Cerebellar cortex (tissue), 1 donor: ENCODE measurements around the gene AGAP1.
"Not testable (repeated sequence)": the region's sequence is repeated elsewhere in the genome, so short reads cannot be mapped to it uniquely, and the experiment has no call there.

Source experiments
- DNase-seq: peaks from one replicate; pipeline ENCODE4 v3.0.0-alpha.2; 2015; ENCODE audit warnings: low spot score

AGAP1 gene

DNA sequence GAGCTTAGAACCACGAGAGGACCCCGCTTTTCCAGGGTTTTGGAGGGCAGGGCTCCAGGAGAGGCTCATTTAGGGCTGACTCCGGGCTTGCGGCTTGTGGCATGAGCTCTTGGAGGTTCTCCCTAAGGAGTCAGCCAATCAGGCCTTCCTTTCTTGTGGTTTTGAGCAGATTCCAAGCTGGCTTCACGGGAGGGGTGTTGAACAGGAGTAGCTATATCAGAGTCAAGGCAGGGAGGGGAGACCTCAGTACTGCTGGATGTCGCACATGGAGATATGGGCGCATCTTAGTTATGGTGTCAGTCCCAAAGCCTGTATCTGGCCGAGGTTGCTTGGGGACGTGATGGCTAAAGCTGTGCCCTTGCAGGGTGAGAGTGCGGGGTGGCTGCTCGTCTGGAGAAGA, 98.6 kb downstream of the AGAP1 start:
- DNase-seq, result no peak

DNA sequence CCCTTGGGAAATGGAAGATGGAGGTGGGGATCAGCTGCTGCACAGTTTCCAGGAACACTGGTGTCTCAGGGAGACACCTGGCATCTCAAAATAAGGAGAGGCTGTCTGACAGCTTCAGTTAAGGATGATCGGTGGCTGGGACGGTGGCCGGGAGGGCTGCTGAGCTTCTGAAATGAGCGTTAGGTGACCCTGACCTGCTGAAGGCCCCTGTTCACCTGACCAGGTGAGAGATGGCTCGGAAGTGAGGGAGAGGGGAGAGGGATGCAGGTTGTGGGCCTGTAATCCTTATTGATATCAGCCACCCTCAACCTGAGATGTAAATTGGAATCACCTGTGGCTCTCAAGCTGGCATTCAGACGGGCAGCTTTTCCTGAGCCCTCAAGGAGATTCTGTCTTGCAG, 99.0 kb downstream of the AGAP1 start:
- DNase-seq, result no peak

DNA sequence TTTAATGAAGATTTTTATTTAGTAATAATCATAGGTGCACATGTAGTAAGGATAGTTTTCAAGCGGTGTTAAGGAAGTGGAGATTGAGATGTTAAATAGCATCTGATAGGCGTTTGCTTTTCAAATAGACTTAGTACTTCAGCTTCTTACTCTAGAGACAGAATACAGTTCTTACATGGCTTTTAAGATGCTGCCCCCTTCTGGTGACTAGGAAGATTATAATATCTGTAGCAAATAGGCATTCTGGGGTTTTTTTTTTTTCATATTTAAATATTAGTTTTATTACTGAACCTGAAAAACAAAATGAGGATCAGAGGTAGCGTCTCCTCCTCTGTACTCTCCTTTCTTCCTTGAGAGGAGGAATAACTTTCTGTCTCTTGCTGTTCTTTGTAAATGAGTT, 100.2 kb downstream of the AGAP1 start:
- DNase-seq, result peak; percentile 88

DNA sequence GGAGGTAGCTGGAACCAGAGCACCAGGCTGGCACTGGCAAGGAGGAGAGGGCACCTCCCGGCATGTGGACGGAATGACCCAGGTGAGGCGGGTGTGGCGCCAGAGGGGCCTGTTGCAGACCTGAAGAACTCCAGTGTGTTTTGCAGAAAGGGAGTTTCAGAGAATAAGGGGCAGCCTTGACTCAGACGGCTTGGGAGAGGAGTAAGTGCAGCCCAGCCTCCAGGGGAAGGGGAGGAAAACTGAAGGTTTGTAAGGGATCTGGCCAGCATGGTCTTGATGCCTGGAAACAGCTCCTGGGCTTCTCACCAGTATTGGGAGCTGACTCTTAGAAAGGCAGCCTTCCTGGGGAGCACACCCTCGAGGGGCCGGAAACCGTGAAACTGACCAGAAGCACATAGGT, 101.1 kb downstream of the AGAP1 start:
- no peak for DNase-seq

DNA sequence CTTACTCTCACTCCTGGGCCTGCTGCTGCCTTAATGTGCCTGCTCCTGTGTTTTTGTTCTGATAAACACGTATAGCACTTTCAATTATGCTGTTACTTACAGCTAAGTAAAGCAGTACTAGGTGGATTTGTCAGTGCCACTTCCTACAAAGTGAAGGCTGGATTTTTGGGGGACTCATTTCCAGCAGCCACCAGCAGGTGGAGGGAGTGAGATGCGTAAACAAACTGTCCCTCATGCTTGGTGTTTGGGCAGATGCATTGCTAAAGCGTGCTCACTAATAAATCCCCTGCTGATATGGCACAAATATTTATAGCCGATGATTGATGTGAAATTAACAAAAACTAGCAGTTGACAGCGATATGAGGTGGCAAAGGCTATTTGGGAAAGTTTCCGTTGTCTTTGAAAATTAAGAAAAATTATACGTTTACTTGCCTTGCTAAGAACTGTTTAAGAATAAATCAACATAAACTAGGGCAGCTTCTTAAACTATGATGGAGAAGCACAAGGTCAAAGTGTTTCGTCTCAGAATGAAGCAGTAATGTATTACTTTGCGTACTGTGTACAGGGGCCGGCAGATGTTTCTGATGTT, 101.7 kb downstream of the AGAP1 start:
- peak; percentile 84 for DNase-seq

DNA sequence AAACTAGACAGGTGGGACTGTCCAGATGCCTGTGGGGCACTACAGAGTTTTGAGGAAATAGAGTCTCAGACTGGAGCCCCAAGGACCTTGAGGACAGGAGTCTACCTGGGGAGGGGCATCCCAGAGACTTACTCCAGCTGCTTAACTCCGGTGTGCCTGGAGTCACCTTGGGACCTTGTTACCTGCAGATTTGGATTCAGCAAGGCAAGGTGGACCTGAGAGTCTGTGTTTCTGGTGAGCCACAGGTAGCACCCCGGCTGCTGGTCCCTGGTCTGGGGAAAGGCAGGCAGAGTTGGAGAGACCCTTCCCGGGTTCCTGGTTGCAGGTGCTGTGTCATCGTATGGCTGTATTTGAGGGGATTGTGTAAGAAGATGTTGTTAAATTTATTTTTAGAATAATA, 102.4 kb downstream of the AGAP1 start:
- DNase-seq, result no peak

DNA sequence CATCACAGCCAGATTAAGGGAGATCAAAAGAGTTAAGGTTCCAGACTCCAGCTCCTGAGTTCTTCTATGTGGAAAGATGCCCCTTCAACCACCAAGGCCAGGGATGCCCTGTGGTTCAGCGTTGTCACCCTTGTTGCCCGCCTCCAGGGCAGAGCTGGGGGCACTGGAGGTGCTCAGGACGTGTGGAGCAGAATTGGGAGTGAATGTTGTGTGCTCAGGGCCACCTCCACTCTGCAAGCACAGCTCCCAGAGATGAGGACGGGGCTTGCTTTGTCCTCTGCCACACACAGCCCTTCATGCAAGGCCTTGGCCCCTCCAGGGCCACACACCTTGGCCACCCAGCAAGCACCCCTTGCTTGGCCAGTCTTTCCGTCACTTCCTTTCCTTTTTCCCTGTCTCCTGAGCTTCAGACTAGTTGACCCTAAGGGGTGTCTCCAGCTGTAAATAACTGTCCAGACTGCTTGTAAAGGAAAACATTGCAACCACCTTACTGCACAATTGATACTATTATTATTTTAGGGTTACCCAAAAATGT, 103.3 kb downstream of the AGAP1 start:
- no peak for DNase-seq

DNA sequence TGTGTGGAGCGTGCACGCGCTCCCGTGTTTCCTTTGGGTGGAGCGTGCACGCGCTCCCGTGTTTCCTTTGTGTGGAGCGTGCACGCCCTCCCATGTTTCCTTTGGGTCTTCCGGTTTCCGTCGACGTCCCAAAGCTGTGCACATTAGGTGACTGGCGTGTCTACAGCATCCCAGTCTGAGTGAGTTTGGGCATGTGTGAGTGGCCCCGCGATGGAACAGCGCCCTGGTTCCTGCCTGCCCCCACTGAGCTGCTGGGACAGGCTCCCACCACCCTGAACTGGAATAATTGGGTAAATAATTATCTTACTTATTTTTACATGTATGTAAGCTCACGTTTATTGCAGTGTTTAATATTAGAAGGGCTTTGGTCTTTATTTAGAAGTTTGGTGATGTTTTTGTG, 104.2 kb downstream of the AGAP1 start:
- DNase-seq, result no peak

DNA sequence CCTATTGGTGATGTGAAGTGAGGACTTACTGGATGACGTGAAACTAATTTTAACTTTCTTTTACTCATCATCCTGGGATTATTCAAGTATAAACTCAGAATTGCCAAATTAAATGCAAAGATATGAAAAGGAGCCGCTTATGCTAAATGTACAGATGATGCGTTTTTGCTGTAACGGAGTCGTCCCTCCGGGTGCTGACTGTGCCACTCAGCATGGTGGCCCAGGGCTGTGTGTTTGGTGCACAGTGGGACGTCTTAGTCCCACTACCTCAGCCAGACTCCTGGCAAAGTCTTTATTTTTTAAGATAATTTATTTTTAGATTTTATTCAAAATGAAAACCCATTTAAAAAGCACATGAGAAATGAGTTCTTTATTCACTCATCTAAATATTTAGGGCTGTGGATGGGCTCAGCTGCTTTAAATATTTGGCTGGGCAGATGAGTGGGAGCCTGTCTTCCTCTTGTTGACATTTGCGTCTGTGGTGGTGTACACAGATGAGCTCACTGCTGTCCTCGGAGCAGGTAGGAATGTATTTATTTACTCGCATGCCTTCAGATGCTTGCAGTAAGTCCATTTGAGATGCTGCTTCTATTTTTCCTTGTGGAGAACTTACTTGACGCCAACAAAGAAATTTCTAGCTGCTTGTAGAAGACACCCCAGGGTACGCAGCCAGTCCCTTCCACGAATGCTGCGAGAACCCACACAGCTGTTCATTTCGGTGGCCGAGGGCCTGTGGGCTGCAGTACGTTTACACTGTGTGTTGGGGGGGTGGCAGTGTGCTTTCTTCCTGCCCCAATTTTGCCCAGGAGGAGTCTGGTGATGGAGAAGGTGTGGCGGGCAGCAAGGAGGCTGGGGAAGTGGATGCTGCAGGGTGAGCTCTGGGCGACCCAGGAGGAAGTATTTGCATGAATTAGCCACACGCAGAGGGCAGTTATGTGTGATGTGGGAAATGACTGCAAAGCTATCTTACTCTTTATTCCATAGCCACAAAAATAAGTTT, 105.0 kb downstream of the AGAP1 start:
- no peak for DNase-seq

DNA sequence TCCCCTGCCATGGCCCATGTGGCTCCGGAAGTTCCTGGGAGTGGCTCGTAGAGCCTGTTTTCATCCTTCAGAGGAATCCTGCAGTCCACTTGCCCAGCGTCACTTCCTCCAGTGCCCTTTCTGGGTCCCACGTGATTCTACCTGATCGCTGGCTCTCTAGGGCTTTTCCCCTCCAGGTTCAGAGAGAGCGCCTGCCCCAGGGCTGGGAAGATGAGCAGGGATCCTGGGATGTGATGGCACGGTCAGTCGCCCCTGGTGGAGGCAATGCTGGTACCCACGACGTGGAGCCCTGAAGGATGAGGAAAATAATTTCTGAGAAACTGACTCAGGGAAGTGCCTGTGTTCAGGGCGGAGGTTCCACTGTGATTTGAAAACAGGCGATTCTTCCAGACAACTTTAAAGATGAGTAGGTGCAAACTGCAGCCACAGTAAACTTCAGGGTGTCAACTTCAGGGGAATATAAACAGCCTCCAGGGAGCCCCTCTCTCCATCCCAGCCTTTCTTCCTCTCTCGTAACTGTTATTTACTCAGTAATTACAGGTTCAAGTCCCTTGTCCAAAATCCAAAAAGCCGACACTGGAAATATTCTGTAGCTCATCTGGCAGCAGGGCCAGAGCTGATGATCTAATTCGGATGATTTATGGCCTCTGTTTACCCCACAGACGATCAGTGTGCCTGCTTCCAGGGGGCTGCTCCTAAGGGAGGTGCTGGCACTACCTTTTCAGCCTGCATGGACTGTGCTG, 105.9 kb downstream of the AGAP1 start:
- DNase-seq, result no peak

DNA sequence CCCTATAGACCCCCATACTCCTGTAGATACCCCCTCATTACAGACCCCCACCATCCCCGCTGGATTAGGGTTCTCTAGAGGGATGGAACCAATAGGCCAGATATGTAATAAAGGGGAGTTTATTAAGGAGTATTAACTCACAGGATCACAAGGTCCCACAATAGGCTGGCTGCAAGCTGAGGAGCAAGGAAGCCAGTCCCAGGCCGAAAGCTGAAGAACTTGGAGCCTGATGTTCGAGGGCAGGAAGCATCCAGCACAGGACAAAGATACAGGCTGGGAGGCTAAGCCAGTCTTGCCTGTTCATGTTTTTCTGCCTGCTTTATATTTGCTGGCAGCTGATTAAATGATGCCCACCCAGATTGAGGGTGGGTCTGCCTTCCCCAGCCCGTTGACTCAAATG, 106.6 kb downstream of the AGAP1 start:
- no peak for DNase-seq

DNA sequence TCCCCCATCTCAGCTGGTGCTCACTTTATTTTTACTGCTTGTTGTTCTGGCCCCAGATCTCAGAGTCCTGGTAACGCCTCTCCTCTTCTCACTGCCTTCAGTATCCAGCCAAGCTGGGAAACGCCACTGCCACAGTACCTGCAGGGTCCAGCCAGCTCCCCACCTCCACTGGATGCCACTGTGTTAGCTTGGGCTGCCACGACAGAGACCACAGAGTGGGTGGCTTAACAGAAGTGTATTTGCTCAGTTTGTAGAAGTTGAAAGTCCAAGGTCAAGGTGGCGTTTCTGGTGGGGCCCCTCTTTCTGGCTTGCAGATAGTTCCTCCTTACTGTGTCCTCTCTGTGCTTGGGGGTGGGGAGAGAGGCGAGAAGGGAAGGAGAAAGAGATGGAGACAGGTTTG, 107.1 kb downstream of the AGAP1 start:
- DNase-seq, result no peak

DNA sequence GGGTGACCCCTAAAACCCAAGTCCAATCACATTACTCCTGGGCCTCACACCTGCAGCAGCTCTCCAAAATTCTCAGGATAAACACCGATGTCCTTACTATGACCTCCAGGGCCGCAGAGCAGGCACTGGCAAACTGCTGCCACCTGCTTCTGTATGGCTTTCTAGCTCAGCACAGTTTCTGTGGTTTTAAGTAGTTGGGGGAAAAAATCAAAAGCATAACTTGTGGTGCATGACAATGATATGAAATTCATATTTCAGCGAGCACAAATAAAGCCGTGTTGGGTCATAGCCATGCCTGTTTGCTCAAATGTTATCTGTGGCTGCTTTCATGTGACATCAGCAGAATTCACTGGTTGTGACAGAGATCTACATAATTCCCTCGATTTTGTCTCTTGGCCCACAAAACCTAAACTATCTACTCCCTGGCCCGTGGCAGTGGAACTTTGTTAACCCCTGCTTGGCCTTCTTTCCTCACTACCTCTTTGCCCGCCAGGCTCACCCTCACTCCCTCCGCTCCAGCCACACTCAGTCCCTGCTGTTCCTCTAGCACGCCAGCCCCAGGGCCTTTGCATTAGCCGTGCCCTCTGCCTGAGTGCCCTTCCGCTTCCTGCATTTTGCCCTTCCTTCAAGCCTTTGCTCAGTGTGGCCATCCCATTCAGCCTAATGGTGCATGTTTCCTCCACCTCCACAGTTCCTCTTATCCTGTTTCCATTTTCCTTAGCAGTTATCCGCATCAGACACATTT, 108.3 kb downstream of the AGAP1 start:
- DNase-seq, result no peak

DNA sequence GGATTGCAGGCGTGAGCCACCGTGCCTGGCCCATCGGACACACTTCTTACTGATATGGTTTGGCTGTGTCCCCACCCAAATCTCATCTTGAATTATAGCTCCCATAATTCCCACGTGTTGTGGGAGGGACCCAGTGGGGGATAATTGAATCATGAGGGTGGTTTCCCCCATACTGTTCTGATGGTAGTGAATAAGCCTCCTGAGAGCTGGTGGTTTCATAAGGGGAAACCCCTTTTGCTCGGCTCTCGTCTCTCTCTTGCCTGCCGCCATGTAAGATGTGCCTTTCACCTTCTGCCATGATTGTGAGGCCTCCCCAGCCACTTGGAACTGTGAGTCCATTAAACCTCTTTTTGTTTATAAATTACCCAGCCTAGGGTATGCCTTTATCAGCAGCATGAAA, 109.1 kb downstream of the AGAP1 start:
- DNase-seq, result not testable (repeated sequence)

DNA sequence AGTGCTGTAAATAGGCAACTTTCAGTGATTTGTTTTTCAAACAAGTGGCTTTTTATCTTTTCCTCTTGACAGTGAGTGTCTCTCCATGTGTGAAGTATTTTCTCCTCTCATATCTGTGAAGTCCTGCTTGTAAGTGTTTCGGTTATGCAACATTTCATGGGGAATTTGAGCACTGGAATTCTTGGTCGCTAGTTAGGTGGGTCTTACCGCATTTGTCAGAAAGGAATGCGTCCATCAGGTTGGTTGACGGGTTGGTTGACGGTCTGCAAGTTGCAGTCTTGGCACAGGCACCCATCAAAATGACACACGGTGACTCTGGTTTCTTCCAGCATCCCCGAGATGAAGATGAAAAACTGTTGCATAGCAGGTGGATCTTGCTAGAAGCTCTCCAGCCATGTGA, 109.8 kb downstream of the AGAP1 start:
- no peak for DNase-seq

DNA sequence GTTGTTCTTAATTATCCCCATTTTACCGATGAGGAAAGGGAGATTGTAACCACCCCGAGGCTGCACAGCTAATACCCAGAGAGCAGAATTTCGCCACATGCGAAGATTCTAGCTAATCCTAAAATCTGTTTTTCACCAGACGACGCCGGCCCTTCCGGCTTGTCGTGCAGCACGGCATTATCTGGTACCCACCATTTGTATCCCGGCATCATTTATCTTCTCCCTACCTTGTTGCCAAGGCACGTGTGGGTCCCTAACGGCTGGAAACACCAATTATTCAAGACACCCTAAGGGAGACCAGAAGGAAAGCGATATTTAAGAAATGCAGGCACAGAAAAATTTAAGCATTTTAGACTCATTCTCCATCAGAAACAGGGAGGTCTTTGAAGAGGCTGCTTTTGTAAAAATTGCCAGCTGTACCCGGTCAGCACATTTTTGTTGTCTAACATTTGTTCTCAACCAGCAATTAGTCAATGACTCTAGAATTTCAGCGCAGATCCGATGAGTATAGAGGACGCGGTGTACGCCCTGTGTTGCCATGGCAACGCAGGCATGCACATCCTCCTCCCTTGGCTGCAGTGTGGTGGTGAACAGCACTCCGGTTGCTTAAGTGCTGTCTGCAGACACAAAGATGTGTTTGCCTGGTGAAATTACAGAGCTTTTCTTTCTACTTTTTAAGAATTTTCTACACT, 111.6 kb downstream of the AGAP1 start:
- peak; percentile 91 for DNase-seq

DNA sequence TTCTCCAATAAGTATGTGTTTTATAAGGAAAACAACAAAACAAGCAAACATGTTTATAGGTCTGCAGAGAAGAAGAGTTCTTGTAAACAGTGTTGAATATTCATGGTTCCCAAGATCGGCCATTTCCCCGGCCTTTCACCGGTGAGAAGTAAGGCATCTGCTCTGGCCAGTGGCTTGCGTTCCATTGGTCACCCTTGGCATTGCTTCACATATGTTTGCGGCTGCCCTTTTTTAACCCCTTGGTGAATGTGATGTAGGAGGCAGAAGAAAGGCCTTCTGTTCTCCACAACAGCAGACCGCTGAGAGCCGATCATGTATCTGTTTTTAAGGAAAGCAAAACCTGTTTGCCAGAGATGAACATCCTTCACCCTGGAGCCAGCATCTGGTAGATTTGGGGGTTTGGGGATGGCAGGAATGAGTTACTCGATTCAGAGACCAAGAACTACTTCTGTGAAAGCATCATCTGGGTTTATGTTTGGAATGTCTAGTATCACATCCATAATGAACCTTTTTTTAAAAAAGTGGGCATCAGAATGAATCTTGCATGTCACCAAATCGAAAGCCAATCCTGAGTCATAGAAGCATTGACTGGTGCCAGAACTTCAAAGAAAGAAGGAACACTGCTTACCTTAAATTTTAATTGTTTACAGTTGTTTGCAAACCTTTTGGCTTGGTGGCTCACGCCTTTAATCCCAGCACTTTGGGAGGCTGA, 112.3 kb downstream of the AGAP1 start:
- DNase-seq, result no peak

DNA sequence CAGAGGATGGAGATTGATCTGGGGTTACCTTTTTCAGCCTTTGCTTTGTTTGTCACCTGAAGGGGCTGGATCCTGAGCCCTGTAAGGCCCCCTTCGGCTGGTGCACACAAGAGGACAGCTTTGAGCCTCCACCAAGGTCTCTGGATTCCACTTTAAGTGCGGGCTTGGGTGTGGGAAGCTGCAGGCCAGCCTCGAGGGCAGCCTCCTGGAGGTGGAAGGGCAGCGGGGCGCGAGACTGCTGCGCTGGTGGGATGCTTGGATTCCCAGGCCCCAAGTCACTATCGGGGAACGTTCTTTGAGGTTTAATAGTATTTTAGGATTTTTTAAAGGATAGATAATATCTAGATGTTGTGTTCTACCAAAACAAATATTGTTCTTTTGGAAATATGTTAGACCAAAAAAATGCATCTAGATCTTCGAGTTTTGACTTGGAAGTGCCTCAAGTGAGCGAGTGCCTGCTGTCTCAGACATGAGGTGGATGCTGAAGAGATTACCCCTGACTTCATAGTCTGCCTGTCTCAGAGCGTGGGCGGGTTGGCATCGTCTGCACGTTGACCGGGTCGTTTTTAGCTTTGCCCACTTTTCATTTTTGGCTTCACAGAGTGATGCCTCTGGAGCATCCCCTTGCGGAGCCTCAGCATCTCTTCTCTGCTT, 113.8 kb downstream of the AGAP1 start:
- no peak for DNase-seq

DNA sequence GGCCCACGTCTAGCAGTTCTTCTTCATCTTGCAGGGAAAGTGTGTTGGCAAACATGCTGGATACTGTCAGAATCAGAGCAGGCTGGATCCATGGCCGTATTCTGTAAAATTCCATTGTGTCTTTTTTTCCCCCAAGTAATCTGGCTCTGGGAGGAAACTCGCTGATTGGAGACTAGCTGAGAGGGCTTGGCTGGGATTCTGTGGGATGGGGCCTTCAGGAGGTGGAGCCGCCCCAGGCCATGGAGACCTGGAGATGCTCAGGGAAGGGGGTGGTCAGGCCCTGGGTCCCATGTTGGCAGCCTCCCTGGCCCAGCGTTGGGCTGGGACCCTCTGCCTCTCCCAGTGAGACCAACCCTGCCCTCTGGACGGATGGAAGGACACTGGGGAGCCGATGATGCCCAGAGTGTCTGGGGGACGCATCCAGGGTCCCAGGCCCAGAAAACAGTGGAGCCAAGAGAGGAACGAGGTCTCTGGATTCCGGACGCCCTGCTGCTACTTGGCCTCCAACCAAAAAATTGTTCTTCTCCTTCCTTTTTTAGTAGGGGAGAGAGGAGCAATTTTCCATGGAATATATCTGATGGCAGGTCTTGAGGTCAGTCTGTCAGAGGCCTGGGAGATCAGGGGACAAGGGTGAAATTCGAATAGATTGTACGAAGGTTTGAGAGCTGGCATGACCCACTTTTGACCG, 114.5 kb downstream of the AGAP1 start:
- DNase-seq, result peak; percentile 72
